ENCODE results near the gene API5.

Gene API5

GRCh38 chr11:43269254-43269918 is 42.4 kb upstream of the API5 start:
- Histone ChIP-seq H3F3A (ENCODE audit: low read depth) (no peaks in the 10 kb centered on the region), H3K4me1 (ENCODE audit: insufficient read depth, low read length, poor library complexity, severe bottlenecking) (no peaks in the 10 kb centered on the region), H3K27me3 (ENCODE audit: insufficient read depth, low read length, poor library complexity, severe bottlenecking) (no peaks in the 10 kb centered on the region), H3K9me2 (replicated peaks; ENCODE audit: low read depth, low read length) (no peaks in the 10 kb centered on the region; the same call in 1 of the 2 replicates), H3K4me2 (ENCODE audit: low read depth, low read length, poor library complexity, severe bottlenecking) (no peak overlapping the region), H2AFZ (ENCODE audit: low read length) (0 out of 2 replicates have a peak overlapping the region, but pooled peaks have one; percentile 33), H3K9me3 (ENCODE audit: insufficient read depth, low read depth, low read length) (no peaks in the 10 kb centered on the region), H3K4me3 (ENCODE audit: low read length, poor library complexity, severe bottlenecking) (no peak overlapping the region), H4K20me1 (ENCODE audit: insufficient read depth, low read length, poor library complexity, severe bottlenecking) (no peaks in the 10 kb centered on the region), H3K9ac (ENCODE audit: low read depth, low read length, poor library complexity, severe bottlenecking) (no peak overlapping the region), H3K79me2 (ENCODE audit: insufficient read depth, low read length) (no peaks in the 10 kb centered on the region), H3K36me3 (ENCODE audit: insufficient read depth, low read length) (no peaks in the 10 kb centered on the region)
- TF ChIP-seq CTCF (conservative IDR thresholded peaks at IDR 0.05; ENCODE audit: low read length) = no peak
- TF ChIP-seq EZH2phosphoT487 (IDR thresholded peaks at IDR 0.05; ENCODE audit: borderline replicate concordance) = no peak

GRCh38 chr11:43270468-43270867 is 41.3 kb upstream of the API5 start:
- no peaks in the 10 kb centered on the region for H3K36me3 ChIP-seq (ENCODE audit: insufficient read depth, low read length)
- no peak overlapping the region for H3K9ac ChIP-seq (ENCODE audit: low read depth, low read length, poor library complexity, severe bottlenecking)
- no peaks in the 10 kb centered on the region for H3K4me1 ChIP-seq (ENCODE audit: insufficient read depth, low read length, poor library complexity, severe bottlenecking)
- TF ChIP-seq CTCF (conservative IDR thresholded peaks at IDR 0.05; ENCODE audit: low read length) (no peak), EZH2phosphoT487 (IDR thresholded peaks at IDR 0.05; ENCODE audit: borderline replicate concordance) (no peak)
- no peaks in the 10 kb centered on the region for H3K27me3 ChIP-seq (ENCODE audit: insufficient read depth, low read length, poor library complexity, severe bottlenecking)
- H2AFZ ChIP-seq (ENCODE audit: low read length) = no peak overlapping the region
- no peaks in the 10 kb centered on the region; the same call in 1 of the 2 replicates for H3K9me2 ChIP-seq (replicated peaks; ENCODE audit: low read depth, low read length)
- H3K4me2 ChIP-seq (ENCODE audit: low read depth, low read length, poor library complexity, severe bottlenecking) = no peak overlapping the region
- no peaks in the 10 kb centered on the region for H3K9me3 ChIP-seq (ENCODE audit: insufficient read depth, low read depth, low read length)
- H3K4me3 ChIP-seq (ENCODE audit: low read length, poor library complexity, severe bottlenecking) = no peak overlapping the region
- no peaks in the 10 kb centered on the region for H4K20me1 ChIP-seq (ENCODE audit: insufficient read depth, low read length, poor library complexity, severe bottlenecking)
- H3K79me2 ChIP-seq (ENCODE audit: insufficient read depth, low read length) = no peaks in the 10 kb centered on the region
- H3F3A ChIP-seq (ENCODE audit: low read depth) = no peaks in the 10 kb centered on the region

- Histone ChIP-seq H3K4me3 (ENCODE audit: low read length, poor library complexity, severe bottlenecking) (no peak overlapping the region), H3K9me2 (replicated peaks; ENCODE audit: low read depth, low read length) (no peaks in the 10 kb centered on the region; the same call in 1 of the 2 replicates), H4K20me1 (ENCODE audit: insufficient read depth, low read length, poor library complexity, severe bottlenecking) (no peaks in the 10 kb centered on the region), H3K27me3 (ENCODE audit: insufficient read depth, low read length, poor library complexity, severe bottlenecking) (no peaks in the 10 kb centered on the region), H3K79me2 (ENCODE audit: insufficient read depth, low read length) (no peaks in the 10 kb centered on the region), H3K36me3 (ENCODE audit: insufficient read depth, low read length) (no peaks in the 10 kb centered on the region), H3K4me1 (ENCODE audit: insufficient read depth, low read length, poor library complexity, severe bottlenecking) (no peaks in the 10 kb centered on the region), H3K9me3 (ENCODE audit: insufficient read depth, low read depth, low read length) (no peaks in the 10 kb centered on the region), H3K4me2 (ENCODE audit: low read depth, low read length, poor library complexity, severe bottlenecking) (no peak overlapping the region), H3K9ac (ENCODE audit: low read depth, low read length, poor library complexity, severe bottlenecking) (no peak overlapping the region), H2AFZ (ENCODE audit: low read length) (no peak overlapping the region), H3F3A (ENCODE audit: low read depth) (no peaks in the 10 kb centered on the region)
- no peak for TF ChIP-seq EZH2phosphoT487 (IDR thresholded peaks at IDR 0.05; ENCODE audit: borderline replicate concordance)
- no peak for TF ChIP-seq CTCF (conservative IDR thresholded peaks at IDR 0.05; ENCODE audit: low read length)
Measured at GRCh38 chr11:43278193-43278956, 33.4 kb upstream of the API5 start.
